H1 (cell line): ENCODE results near the gene PHTF2. TPM values are rescaled to one million over a fixed set of nuclear protein-coding genes. Genes with fewer than 3 reads are reported as not detected.

Experiments
- CHD7 ChIP-seq: fragments of 300-600 bp; sonication (generic); IDR thresholded peaks from 2 replicates; pipeline ENCODE4 v1.7.1; 2012; ENCODE audit warnings: low read length, moderate library complexity, mild to moderate bottlenecking, inconsistent platforms; ENCODE audit not compliant: insufficient replicate concordance
- EZH2 ChIP-seq: fragments of 200-600 bp; sonication (generic); IDR thresholded peaks from 2 replicates; pipeline ENCODE4 v1.7.1; 2012; ENCODE audit warnings: low read depth, mild to moderate bottlenecking, moderate library complexity, low read length, inconsistent platforms; ENCODE audit not compliant: severe bottlenecking
- JUN ChIP-seq: IDR thresholded peaks from 2 replicates; pipeline ENCODE4 v1.6.1; 2011; ENCODE audit warnings: low read depth, mild to moderate bottlenecking, improper control_type of control experiment, low read length
- SP1 ChIP-seq: IDR thresholded peaks from 2 replicates; pipeline ENCODE4 v1.6.1; 2011; ENCODE audit warnings: low read depth, low read length
- polyA plus RNA-seq, 7 experiments: library from polyadenylated mRNA; depleted of rRNA in 3 of 7; stranded (reverse) in 5 of 7; unstranded in 2 of 7; fragments of >200 nt in 5 of 7; fragments of 200-250 nt in 2 of 7; gene quantifications; 1 replicate in 5 of 7; 2 replicates in 1 of 7; 4 replicates in 1 of 7; pipeline versions ENCODE4 v1.2.1 to v1.2.3, GENCODE V29; 2011 to 2013; ENCODE audit warnings: missing spikeins in 2 of 7, mixed read lengths in 2 of 7
- total RNA-seq: library from RNA; stranded (reverse); fragmentation: NEBNext Ultra II Directional; extraction: Animal tissue kit (Norgen Biotek cat#: 25700); gene quantifications from 2 replicates; pipeline ENCODE4 v1.2.1, GENCODE V29; 2021

The PHTF2 gene
- total and polyA plus RNA-seq, 2 of the 8 experiments (the other 6 are each of a cell fraction or from before 2014, with no cell fraction given): 9.0 to 25.4 TPM

GRCh38 chr7:77791956-77792355, 6.6 kb upstream of the PHTF2 start (continued):
- TF ChIP-seq CHD7 (no peak), JUN (no peak), EZH2 (no peak), SP1 (no peak)
